T follicular helper cell (primary cell): Measurements from ENCODE around the gene ITGB3.

ENCODE experiments used
- DNase-seq: peaks from one replicate; pipeline ENCODE4 v3.0.0-alpha.2; 2020; ENCODE audit warnings: low read depth

Gene ITGB3

GRCh38 chr17:47338026-47338425 lies 84.4 kb downstream of the ITGB3 start:
- DNase-seq = no peak

- DNase-seq = no peak
Measured at GRCh38 chr17:47352848-47353247, 99.2 kb downstream of the ITGB3 start.

- DNase-seq = no peak
Measured at GRCh38 chr17:47358652-47359051, 105.0 kb downstream of the ITGB3 start.
